Natural killer cell (primary cell): ENCODE results near the gene NTM. TPM values are rescaled to one million over a fixed set of nuclear protein-coding genes. Genes with fewer than 3 reads are reported as not detected.

Source experiments
- ATAC-seq, 3 donors: fragments of 150-1000 bp in 2 of 3; fragments of 200-7000 bp in 1 of 3; cut with Tn5 transposase; 1 replicate in 1 of 3; 2 replicates in 2 of 3; pipeline ENCODE4 v1.10.0; 2021; ENCODE audit warnings: mild to moderate bottlenecking in 2 of 3, moderate library complexity in 2 of 3
- DNase-seq, 2 donors: peaks; one replicate each; pipeline versions ENCODE4 v3.0.0 to v3.0.0-alpha.2; 2013 to 2021; ENCODE audit warnings: mixed read lengths in 1 of 2
- H3K27ac ChIP-seq: one replicate; pipeline ENCODE4 v1.5.1; 2013; ENCODE audit warnings: mild to moderate bottlenecking, low read length
- H3K27me3 ChIP-seq: one replicate; pipeline ENCODE4 v1.6.1; 2013; ENCODE audit warnings: low read length; ENCODE audit not compliant: control insufficient read depth, insufficient read depth
- H3K36me3 ChIP-seq: one replicate; pipeline ENCODE4 v1.6.1; 2013; ENCODE audit warnings: low read length; ENCODE audit not compliant: control insufficient read depth, insufficient read depth
- H3K4me1 ChIP-seq: one replicate; pipeline ENCODE4 v1.6.1; 2013; ENCODE audit warnings: low read length; ENCODE audit not compliant: control insufficient read depth, insufficient read depth
- H3K4me3 ChIP-seq: one replicate; pipeline ENCODE4 v1.5.1; 2013; ENCODE audit warnings: low read length
- H3K9me3 ChIP-seq: one replicate; pipeline ENCODE4 v1.6.1; 2013; ENCODE audit warnings: low read length; ENCODE audit not compliant: control insufficient read depth, insufficient read depth
- H3K27ac Mint-ChIP-seq, 2 donors: one replicate each; pipeline ENCODE4 v1.8.0; 2022; ENCODE audit warnings: mild to moderate bottlenecking in 2 of 2, mixed read lengths in 2 of 2, moderate library complexity in 1 of 2
- H3K27me3 Mint-ChIP-seq, 2 donors: one replicate each; pipeline ENCODE4 v1.8.0; 2022; ENCODE audit warnings: low read depth in 2 of 2, mixed read lengths in 2 of 2
- H3K36me3 Mint-ChIP-seq: one replicate; pipeline ENCODE4 v1.8.0; 2022; ENCODE audit warnings: mixed read lengths
- H3K4me1 Mint-ChIP-seq, 2 donors: one replicate each; pipeline ENCODE4 v1.8.0; 2022; ENCODE audit warnings: mixed read lengths in 2 of 2
- H3K4me3 Mint-ChIP-seq: one replicate; pipeline ENCODE4 v1.8.0; 2022; ENCODE audit warnings: mild to moderate bottlenecking, moderate library complexity, mixed read lengths
- H3K9me3 Mint-ChIP-seq, 2 donors: one replicate each; pipeline ENCODE4 v1.8.0; 2022; ENCODE audit warnings: mixed read lengths in 2 of 2
- WGBS: methylation state at CpG from one replicate; pipeline ENCODE4 v1.1.7; 2013; ENCODE audit warnings: missing lambda C conversion rate; ENCODE audit not compliant: insufficient coverage; 5-methylcytosine and 5-hydroxymethylcytosine counted together
- intact Hi-C: fragments of 100-400 bp; cut with micrococcal nuclease; formaldehyde crosslinking; loops from one replicate; pipeline ENCODE4 v1.14.2; 2022
- total RNA-seq, 4 donors: library from RNA; stranded (reverse); fragments of 120-200 nt in 1 of 4; gene quantifications; one replicate each; pipeline versions ENCODE4 v1.2.3 to v1.2.4, GENCODE V29; 2013 to 2022
- TF ChIP-seq, protein P1 (sequence below): fragments of 200-600 bp; IDR thresholded peaks from one replicate; pipeline ENCODE4 v1.8.0; 2022; ENCODE audit warnings: antibody characterized with exemption

The NTM gene
- total RNA-seq, 3 donors from 2014 or later (not counting 1 experiment from before 2014, with no cell fraction given), result not detected

DNA sequence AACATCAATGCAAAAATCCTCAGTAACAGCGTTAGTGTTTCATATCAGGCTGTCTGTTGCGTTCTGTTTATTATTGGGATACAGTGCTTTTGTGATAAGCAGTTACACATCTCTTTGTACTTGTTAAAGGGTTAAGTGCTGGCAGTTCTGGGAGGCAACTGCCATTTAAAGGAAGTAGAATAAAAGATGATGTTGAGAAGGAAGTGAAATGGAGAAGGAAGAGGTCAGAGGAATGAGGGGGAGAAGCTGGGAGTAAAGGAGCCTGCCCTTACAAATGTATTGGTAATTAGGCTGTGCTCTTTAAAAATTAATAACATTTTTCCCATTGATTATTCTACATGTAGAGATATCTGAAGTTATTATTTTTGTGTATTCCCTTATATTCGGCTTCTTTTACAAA lies 674.7 kb downstream of the NTM start:
- no peak overlapping the region for H3K4me3 Mint-ChIP-seq
- H3K9me3 ChIP-seq, result no peaks in the 10 kb centered on the region
- peaks cover 2 to 11% of the 10 kb centered on the region in 2 donors for H3K9me3 Mint-ChIP-seq
- H3K36me3 Mint-ChIP-seq, result no peaks in the 10 kb centered on the region
- no peaks in the 10 kb centered on the region for H3K36me3 ChIP-seq
- DNase-seq, result no peak
- no peaks in the 10 kb centered on the region for H3K4me1 Mint-ChIP-seq
- H3K27me3 Mint-ChIP-seq, result no peaks in the 10 kb centered on the region
- H3K4me3 ChIP-seq, result no peak overlapping the region
- no peak overlapping the region for H3K27ac ChIP-seq
- H3K27ac Mint-ChIP-seq, result no peak overlapping the region
- no peaks in the 10 kb centered on the region for H3K27me3 ChIP-seq
- intact Hi-C loops, result no loop called here
- 66% methylated on average over 3 of the region's 3 CpGs for WGBS
- TF ChIP-seq, protein P1, sequence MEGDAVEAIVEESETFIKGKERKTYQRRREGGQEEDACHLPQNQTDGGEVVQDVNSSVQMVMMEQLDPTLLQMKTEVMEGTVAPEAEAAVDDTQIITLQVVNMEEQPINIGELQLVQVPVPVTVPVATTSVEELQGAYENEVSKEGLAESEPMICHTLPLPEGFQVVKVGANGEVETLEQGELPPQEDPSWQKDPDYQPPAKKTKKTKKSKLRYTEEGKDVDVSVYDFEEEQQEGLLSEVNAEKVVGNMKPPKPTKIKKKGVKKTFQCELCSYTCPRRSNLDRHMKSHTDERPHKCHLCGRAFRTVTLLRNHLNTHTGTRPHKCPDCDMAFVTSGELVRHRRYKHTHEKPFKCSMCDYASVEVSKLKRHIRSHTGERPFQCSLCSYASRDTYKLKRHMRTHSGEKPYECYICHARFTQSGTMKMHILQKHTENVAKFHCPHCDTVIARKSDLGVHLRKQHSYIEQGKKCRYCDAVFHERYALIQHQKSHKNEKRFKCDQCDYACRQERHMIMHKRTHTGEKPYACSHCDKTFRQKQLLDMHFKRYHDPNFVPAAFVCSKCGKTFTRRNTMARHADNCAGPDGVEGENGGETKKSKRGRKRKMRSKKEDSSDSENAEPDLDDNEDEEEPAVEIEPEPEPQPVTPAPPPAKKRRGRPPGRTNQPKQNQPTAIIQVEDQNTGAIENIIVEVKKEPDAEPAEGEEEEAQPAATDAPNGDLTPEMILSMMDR, result no peak
- H3K4me1 ChIP-seq, result no peaks in the 10 kb centered on the region
- no peak for ATAC-seq

DNA sequence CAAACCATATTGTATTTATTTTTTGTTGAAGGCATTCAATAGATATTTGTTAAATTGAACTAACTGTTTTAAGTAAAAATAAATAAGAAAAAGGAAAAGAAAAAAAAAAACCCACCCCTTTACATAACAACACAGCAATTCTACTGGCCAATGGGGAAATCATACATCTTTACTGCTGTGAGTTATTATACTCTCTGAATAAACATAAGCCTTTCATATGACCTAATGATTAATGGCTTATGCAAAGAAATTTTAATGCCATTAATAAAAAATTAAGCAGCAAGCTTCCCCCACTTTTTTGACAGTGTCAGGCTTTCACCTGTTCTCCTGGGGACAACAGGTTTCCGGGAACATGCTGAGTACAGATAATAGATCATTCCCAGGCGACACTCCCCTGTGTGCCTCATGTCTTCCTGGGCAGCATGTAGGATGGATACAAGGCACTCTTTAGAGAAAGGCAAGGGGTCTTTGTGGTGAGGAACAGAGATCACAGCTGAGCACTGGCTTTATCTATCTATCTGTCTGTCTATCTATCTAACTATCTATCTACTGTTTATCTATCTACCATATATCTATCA lies 676.0 kb downstream of the NTM start:
- Histone ChIP-seq H3K36me3 (no peaks in the 10 kb centered on the region), H3K9me3 (no peaks in the 10 kb centered on the region), H3K4me3 (no peak overlapping the region), H3K27ac (no peak overlapping the region), H3K4me1 (no peaks in the 10 kb centered on the region), H3K27me3 (no peaks in the 10 kb centered on the region)
- WGBS, result 80% methylated on average over 2 of the region's 2 CpGs
- DNase-seq (no peak), ATAC-seq (no peak)
- no peak overlapping the region for H3K4me3 Mint-ChIP-seq
- intact Hi-C loops, result no loop called here
- H3K9me3 Mint-ChIP-seq, result peaks cover 2 to 8% of the 10 kb centered on the region in 2 donors
- no peaks in the 10 kb centered on the region for H3K36me3 Mint-ChIP-seq
- TF ChIP-seq, protein P1, result no peak
- no peaks in the 10 kb centered on the region for H3K27me3 Mint-ChIP-seq
- no peak overlapping the region for H3K27ac Mint-ChIP-seq
- no peaks in the 10 kb centered on the region for H3K4me1 Mint-ChIP-seq

DNA sequence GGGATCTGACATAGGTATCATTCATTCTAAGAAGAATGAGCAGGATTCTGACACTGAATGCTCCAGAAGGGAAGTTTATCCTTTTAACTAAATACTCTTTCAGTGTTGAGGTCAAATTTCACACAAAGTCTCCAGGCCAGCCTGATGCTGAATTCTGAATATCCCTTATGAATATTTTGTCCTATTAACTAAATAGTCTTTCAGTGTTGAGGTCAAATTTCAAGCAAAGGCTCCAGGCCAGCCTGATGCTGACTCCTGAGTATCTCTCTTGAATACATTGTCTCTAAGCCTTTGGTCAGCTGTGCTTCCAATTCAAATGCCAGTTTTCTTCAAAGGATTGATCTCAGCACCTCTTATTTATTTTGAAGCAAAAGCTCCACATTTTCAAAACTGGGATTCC lies 676.8 kb downstream of the NTM start:
- H3K4me3 ChIP-seq, result no peak overlapping the region
- Mint-ChIP-seq H3K27me3 (no peaks in the 10 kb centered on the region), H3K36me3 (no peaks in the 10 kb centered on the region), H3K9me3 (peaks cover 2 to 8% of the 10 kb centered on the region in 2 donors), H3K4me3 (no peak overlapping the region), H3K27ac (no peak overlapping the region), H3K4me1 (no peaks in the 10 kb centered on the region)
- H3K4me1 ChIP-seq, result no peaks in the 10 kb centered on the region
- no peaks in the 10 kb centered on the region for H3K36me3 ChIP-seq
- no peaks in the 10 kb centered on the region for H3K27me3 ChIP-seq
- intact Hi-C loops, result no loop called here
- H3K27ac ChIP-seq, result no peak overlapping the region
- no peaks in the 10 kb centered on the region for H3K9me3 ChIP-seq
- TF ChIP-seq, protein P1, result no peak
- DNase-seq (no peak), ATAC-seq (no peak)

DNA sequence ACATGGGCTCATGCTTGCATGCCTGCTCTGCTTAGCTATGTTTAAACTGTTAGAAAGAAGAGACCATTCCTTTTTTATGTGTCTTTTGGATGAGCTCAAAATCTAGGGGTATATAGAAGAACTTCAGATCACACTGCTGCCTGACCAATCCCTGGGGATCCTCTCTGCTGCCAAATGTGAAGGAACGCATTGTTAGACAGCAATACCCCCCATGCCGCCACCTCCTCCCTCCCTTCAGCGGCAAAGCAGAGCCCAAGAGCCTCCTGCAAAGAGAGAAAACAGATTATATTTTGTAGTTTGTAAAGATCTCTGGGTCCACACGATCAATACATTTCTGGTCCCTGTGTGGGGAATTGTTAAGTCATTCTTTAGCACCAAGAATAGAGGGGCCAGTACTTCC lies 677.6 kb downstream of the NTM start:
- Mint-ChIP-seq H3K36me3 (no peaks in the 10 kb centered on the region), H3K4me1 (no peaks in the 10 kb centered on the region), H3K9me3 (peaks cover 2 to 8% of the 10 kb centered on the region in 2 donors), H3K4me3 (no peak overlapping the region), H3K27ac (no peak overlapping the region), H3K27me3 (no peaks in the 10 kb centered on the region)
- H3K36me3 ChIP-seq, result no peaks in the 10 kb centered on the region
- WGBS, result 77% methylated on average over 2 of the region's 4 CpGs
- H3K27ac ChIP-seq, result no peak overlapping the region
- H3K4me3 ChIP-seq, result no peak overlapping the region
- H3K27me3 ChIP-seq, result no peaks in the 10 kb centered on the region
- ATAC-seq (no peak), DNase-seq (no peak)
- no peaks in the 10 kb centered on the region for H3K9me3 ChIP-seq
- H3K4me1 ChIP-seq, result no peaks in the 10 kb centered on the region
- intact Hi-C loops, result no loop called here
- TF ChIP-seq, protein P1, result no peak
